Suprapubic skin (tissue), 4 donors: ENCODE results near the gene SP7.

Experiments
- EP300 ChIP-seq: sonication (generic); formaldehyde crosslinking; IDR thresholded peaks from one replicate; pipeline ENCODE4 v1.6.1; 2017; ENCODE audit warnings: antibody characterized with exemption
- POLR2A ChIP-seq, 2 donors: fragments of 450-650 bp; IDR thresholded peaks; one replicate each; pipeline ENCODE4 v1.6.1; 2017; ENCODE audit warnings: antibody characterized with exemption in 2 of 2, mild to moderate bottlenecking in 2 of 2, moderate library complexity in 2 of 2
- POLR2AphosphoS5 ChIP-seq, 3 donors: sonication (generic); formaldehyde crosslinking; IDR thresholded peaks; one replicate each; pipeline ENCODE4 v1.6.1; 2017; ENCODE audit warnings: antibody characterized with exemption in 3 of 3
- TF ChIP-seq, protein P1 (sequence below), 2 donors: fragments of 200-600 bp in 1 of 2; fragments of 450-650 bp in 1 of 2; sonication (generic) in 1 of 2; IDR thresholded peaks; one replicate each; pipeline ENCODE4 v1.5.1; 2016 to 2019; ENCODE audit warnings: antibody characterized with exemption in 2 of 2, mild to moderate bottlenecking in 1 of 2, moderate library complexity in 1 of 2

DNA sequence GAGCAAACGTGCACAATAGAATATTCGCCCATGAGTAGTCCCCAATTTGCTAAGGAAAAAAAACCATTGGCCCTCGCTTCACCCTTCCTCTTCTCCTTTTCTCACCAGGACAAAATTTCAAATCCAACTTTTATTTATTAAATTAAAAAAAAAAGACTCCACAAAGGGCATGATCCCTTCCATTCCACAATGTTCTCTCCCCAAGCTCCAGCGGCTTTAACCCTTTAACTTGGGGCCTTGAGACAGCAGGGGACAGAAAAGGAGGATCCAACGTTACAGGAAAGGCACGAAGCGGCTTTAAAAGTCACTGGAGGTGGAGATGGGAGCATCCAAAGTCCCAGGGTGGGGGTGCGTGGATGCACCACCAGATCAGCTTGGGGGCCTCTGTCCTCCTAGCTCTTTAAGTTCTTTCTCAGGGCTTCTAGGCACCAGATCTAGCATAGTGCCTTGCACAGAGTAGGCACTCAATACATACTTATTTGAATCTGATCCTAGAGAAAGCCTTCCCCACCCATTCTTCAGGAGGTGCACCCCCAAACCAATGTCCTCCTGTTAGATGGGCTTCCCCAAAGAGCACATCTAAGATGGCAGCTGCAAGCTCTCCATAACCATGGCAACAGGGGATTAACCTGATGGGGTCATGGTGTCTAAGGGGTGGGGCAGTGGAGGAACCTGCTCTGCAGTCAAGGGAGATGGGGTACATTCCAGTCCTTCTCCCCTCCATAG lies 9.5 kb downstream of the SP7 start:
- TF ChIP-seq, protein P1, sequence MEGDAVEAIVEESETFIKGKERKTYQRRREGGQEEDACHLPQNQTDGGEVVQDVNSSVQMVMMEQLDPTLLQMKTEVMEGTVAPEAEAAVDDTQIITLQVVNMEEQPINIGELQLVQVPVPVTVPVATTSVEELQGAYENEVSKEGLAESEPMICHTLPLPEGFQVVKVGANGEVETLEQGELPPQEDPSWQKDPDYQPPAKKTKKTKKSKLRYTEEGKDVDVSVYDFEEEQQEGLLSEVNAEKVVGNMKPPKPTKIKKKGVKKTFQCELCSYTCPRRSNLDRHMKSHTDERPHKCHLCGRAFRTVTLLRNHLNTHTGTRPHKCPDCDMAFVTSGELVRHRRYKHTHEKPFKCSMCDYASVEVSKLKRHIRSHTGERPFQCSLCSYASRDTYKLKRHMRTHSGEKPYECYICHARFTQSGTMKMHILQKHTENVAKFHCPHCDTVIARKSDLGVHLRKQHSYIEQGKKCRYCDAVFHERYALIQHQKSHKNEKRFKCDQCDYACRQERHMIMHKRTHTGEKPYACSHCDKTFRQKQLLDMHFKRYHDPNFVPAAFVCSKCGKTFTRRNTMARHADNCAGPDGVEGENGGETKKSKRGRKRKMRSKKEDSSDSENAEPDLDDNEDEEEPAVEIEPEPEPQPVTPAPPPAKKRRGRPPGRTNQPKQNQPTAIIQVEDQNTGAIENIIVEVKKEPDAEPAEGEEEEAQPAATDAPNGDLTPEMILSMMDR (IDR thresholded peaks at IDR 0.05) = no peak
- no peak for TF ChIP-seq POLR2A (IDR thresholded peaks at IDR 0.05)
- no peak for TF ChIP-seq EP300
- TF ChIP-seq POLR2AphosphoS5 (IDR thresholded peaks at IDR 0.05) = no peak
